Measurements from ENCODE around the gene CEP170. TPM values are rescaled to one million over a fixed set of nuclear protein-coding genes. Genes with fewer than 3 reads are reported as not detected.

CEP170 gene
- total and polyA plus RNA-seq, 10 of the 15 experiments (the other 5 are each of a cell fraction or from before 2014, with no cell fraction given) = 15.0 to 67.3 (median 40.2) TPM

- intact Hi-C loops (cut with micrococcal nuclease; ENCODE audit: unreplicated experiment) (no loop called here), in situ Hi-C loops (cut with MboI) (no loop called here)
- POLR2A ChIA-PET = interaction anchor here (2.1 kb wide), 1 partner anchor 9 kb away, joined by 17 read pairs; the partner anchor contains the start of genes CEP170 and SDCCAG8
- no TSS peak for BruUV-seq (replicated peaks)
- Histone ChIP-seq H2AFZ (ENCODE audit: control insufficient read depth, low read depth, low read length) (no peak overlapping the region), H3K4me3 (no peak overlapping the region), H3K9ac (ENCODE audit: control insufficient read depth, insufficient read depth, low read length) (no peak overlapping the region), H3K4me2 (ENCODE audit: control insufficient read depth, insufficient read depth) (peak overlapping the region; percentile 35; the same call in 1 of the 2 replicates), H3K9me3 (replicated peaks; ENCODE audit: control insufficient read depth, insufficient read depth, low read length) (no peaks in the 10 kb centered on the region; the same call in 2 of the 3 replicates), H3K4me1 (ENCODE audit: control insufficient read depth, insufficient read depth, low read length) (peaks cover 8% of the 10 kb centered on the region; the same call in 1 of the 2 replicates), H3K79me2 (ENCODE audit: control insufficient read depth, insufficient read depth, low read length) (peaks cover 76% of the 10 kb centered on the region), H3K27ac (ENCODE audit: control insufficient read depth, insufficient read depth) (no peak overlapping the region), H4K20me1 (ENCODE audit: control insufficient read depth, insufficient read depth) (no peaks in the 10 kb centered on the region; the same call in 1 of the 2 replicates), H3K36me3 (ENCODE audit: control insufficient read depth in 2 of 2, insufficient read depth in 2 of 2, low read length in 1 of 2) (no peaks in the 10 kb centered on the region; a peak in 1 of 4 replicates), H3K27me3 (replicated peaks in 1 of 2; ENCODE audit: control insufficient read depth in 2 of 2, insufficient read depth in 2 of 2, low read length in 1 of 2) (no peaks in the 10 kb centered on the region)
- DNase-seq (ENCODE audit: low read depth, low spot score) (no peak), ATAC-seq (peak; percentile 61), FAIRE-seq (no peak)
- SMC1A ChIA-PET (ENCODE audit: uncharacterized antibody, unreplicated experiment) = interaction anchor here (0.7 to 1.9 kb wide), 6 partner anchors 9 to 67 kb away, joined by 3 to 7 read pairs (median 6); partner anchors contain the start of genes CEP170 and SDCCAG8
- no peak for TF ChIP-seq FOXM1 (IDR thresholded peaks at IDR 0.05; ENCODE audit: low read depth, low read length)
- TF ChIP-seq ESRRA (IDR thresholded peaks at IDR 0.05; ENCODE audit: low read length) = no peak
- TF ChIP-seq BCL11A (IDR thresholded peaks at IDR 0.05; ENCODE audit: low read depth, low read length) = no peak
- TF ChIP-seq ZBTB4 (CRISPR knock-in tag; IDR thresholded peaks at IDR 0.05) = no peak
- TF ChIP-seq TARDBP (IDR thresholded peaks at IDR 0.05; ENCODE audit: borderline replicate concordance) = no peak
- no peak for TF ChIP-seq NRF1 (conservative IDR thresholded peaks at IDR 0.05; ENCODE audit: low read depth, low read length)
- no peak for TF ChIP-seq NFIC (IDR thresholded peaks at IDR 0.05; ENCODE audit: low read depth, low read length)
- TF ChIP-seq RUNX3 (IDR thresholded peaks at IDR 0.05; ENCODE audit: low read length) = no peak
- no peak for TF ChIP-seq CEBPB (IDR thresholded peaks at IDR 0.05; ENCODE audit: borderline replicate concordance in 1 of 2, low read depth in 2 of 2, low read length in 2 of 2)
- TF ChIP-seq RAD51 (IDR thresholded peaks at IDR 0.05) = no peak
- no peak for TF ChIP-seq SKIL (IDR thresholded peaks at IDR 0.05; ENCODE audit: low read depth, poor library complexity, severe bottlenecking)
- no peak for TF ChIP-seq TCF12 (IDR thresholded peaks at IDR 0.05; ENCODE audit: low read depth, low read length)
- RAD21 ChIA-PET (ENCODE audit: unreplicated experiment) = interaction anchor here (0.8 to 1.1 kb wide), 3 partner anchors 8 to 67 kb away, joined by 3 to 8 read pairs (median 4); partner anchors contain the start of genes CEP170 and SDCCAG8
- WGBS (ENCODE audit: insufficient coverage, insufficient replicate concordance, low lambda C conversion rate, missing lambda C conversion rate) = 5% methylated on average over 1 of the region's 1 CpG
- CTCF ChIA-PET = interaction anchor here (0.7 to 1.6 kb wide), 2 partner anchors 9 to 12 kb away, joined by 3 to 7 read pairs; partner anchors contain the start of genes CEP170 and SDCCAG8
Measured at GRCh38 chr1:243246916-243247315, 8.2 kb downstream of the CEP170 start.
